Measurements from ENCODE around the gene PTDSS2.

- no peak for TF ChIP-seq CTCF (IDR thresholded peaks at IDR 0.05 in 8 of 11, conservative IDR thresholded peaks at IDR 0.05 in 3 of 11)
- no peak for TF ChIP-seq POLR2A (IDR thresholded peaks at IDR 0.05)
Measured at GRCh38 chr11:416051-416756, 33.9 kb upstream of the PTDSS2 start.
